Esophagus muscularis mucosa (tissue), 4 donors: Measurements from ENCODE around the gene MED29.

Experiments used
- CTCF ChIP-seq, 3 experiments: fragments of 200-600 bp in 2 of 3; fragments of 450-650 bp in 1 of 3; sonication (generic) in 2 of 3; IDR thresholded peaks; one replicate each; pipeline ENCODE4 v1.5.1; 2017 to 2019; ENCODE audit warnings: antibody characterized with exemption in 3 of 3, mild to moderate bottlenecking in 2 of 3, moderate library complexity in 1 of 3
- EP300 ChIP-seq: sonication (generic); formaldehyde crosslinking; IDR thresholded peaks from one replicate; pipeline ENCODE4 v1.6.1; 2017; ENCODE audit warnings: antibody characterized with exemption
- POLR2A ChIP-seq: fragments of 450-650 bp; IDR thresholded peaks from one replicate; pipeline ENCODE4 v1.6.1; 2017; ENCODE audit warnings: antibody characterized with exemption, moderate library complexity, mild to moderate bottlenecking, low read depth
- POLR2AphosphoS5 ChIP-seq, 2 donors: sonication (generic); formaldehyde crosslinking; IDR thresholded peaks; one replicate each; pipeline ENCODE4 v1.6.1; 2017; ENCODE audit warnings: antibody characterized with exemption in 2 of 2

GRCh38 chr19:39449116-39449797, 58.1 kb downstream of the MED29 start:
- TF ChIP-seq CTCF (IDR thresholded peaks at IDR 0.05) = no peak
- TF ChIP-seq EP300 = no peak
- no peak for TF ChIP-seq POLR2AphosphoS5 (IDR thresholded peaks at IDR 0.05)
- no peak for TF ChIP-seq POLR2A
